ENCODE measurements around the gene C2CD4A. TPM values are rescaled to one million over a fixed set of nuclear protein-coding genes. Genes with fewer than 3 reads are reported as not detected.

C2CD4A gene
- total RNA-seq, 1 donor from 2014 or later = 3.2 TPM

DNA sequence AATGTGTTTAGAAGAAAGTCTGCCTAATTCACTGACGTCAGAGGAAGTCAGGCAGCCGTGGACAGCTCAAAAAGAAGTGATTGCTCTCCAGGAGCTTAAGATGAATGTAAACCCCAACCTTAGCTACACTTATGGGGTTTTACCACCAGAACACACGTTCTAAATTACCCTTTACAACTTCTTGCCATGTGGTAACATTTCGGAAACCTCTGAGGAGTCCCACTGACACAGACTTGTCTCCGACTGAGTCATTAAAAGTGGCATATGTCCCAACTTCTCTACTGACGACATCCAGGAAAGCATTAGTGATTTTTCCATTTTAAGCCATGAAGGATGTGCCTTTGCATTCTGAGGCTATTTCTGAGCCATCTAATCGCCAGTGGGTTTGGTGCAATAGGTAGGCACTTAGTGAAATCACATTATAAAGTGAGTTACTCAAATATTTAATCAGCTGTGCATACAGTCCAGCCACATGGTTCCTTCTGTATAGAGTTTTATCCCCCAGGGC, 32.4 kb downstream of the C2CD4A start:
- peak; percentile 67 to 83 for DNase-seq (ENCODE audit: low read depth in 2 of 2)

DNA sequence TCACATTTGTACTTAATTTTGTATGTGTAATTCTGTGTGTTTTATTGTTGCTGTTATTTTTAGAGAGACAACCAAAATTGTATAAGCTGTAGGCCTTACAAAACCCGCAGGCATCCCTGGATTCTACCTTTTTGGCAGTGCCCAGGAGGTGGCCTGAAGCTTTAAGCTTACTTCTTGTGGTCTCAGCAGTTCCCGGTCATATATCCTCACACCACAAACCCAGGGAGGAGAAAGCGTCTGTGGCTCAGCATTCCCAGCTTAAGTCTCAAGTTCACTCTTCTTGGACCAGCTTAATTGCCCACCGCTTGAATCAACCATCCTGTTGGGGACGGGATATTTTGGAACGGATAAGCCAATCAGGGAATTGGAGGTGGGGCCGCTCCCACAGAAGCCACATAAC, 36.7 kb downstream of the C2CD4A start:
- no peak for DNase-seq (ENCODE audit: low read depth in 2 of 2)

DNA sequence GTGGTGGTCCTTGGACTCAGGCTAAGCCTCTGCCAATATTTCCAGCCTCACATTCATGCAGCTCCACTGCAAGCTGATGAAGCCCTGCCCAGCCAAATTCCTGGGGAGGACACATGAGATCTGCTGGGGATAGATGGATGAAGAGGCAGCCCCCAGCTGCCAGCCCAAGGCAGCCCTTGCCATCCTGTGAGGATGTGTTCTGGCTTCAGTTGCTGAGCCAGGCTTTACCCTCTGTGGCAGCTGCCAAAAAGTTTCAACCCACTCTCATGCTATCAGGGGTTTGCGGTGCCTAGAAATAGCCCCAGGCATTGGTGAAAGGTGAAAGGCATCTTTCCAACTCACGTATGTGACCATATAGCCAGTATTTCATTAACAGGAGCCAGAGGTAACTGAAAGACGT, 37.6 kb downstream of the C2CD4A start:
- DNase-seq (ENCODE audit: low read depth in 2 of 2) = no peak

DNA sequence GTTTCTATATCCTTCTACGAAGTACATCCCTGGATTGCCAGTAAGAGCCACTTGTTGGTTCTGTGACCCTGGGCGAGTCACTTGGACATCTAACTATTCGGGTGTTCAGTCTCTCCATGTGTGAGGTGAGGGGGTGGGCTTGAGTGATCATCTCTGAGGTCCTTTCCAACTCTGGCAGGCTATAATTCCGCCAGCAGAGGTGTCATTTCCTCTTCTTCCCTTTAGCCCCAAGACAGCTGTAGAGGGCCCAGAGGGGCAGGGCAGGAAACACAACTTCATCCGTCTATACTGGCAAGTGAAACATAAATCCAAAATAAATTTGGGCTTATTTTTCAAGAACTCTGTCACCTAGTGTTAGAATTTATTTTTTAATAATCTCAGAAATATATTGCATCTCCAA, 38.1 kb downstream of the C2CD4A start:
- DNase-seq (ENCODE audit: low read depth in 2 of 2) = no peak

DNA sequence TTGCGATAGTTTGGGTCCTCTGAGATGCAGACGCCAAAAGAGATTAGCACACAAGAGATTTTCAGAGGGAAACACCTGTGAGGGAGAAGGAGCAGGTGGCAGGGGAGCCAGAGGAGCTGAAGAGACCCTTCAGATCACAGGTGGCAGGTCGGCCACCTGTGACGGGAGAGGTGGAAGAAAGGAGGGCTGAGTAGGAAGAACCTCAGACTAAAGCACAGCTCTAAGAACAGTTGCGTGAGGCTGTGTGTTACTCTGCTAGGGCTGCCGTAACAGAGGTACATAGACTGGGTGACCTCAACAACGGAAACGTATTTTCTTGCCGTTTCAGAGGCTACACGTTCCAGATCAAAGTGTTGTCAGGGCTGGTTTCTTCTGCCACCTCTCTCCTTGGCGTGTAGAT, 38.5 kb downstream of the C2CD4A start:
- no peak for DNase-seq (ENCODE audit: low read depth in 2 of 2)

DNA sequence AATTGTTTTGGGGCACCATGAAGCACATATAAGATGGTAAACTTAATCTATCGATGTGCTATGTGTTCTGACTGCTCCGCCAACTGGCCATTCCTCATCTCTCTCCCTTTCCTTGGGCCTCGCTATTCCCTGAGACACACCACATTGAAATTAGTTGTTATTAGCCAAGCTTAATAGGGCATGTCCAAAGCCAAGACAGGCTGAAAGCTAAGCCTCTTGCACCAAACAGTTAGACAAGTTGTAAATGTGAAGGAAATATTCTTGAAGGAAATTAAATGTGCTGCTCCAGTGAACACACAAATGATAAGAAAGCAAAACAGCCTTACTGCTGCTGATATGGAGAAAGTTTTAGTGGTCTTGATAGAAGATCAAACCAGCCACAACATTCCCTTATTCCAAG, 39.3 kb downstream of the C2CD4A start:
- DNase-seq (ENCODE audit: low read depth in 2 of 2) = no peak

DNA sequence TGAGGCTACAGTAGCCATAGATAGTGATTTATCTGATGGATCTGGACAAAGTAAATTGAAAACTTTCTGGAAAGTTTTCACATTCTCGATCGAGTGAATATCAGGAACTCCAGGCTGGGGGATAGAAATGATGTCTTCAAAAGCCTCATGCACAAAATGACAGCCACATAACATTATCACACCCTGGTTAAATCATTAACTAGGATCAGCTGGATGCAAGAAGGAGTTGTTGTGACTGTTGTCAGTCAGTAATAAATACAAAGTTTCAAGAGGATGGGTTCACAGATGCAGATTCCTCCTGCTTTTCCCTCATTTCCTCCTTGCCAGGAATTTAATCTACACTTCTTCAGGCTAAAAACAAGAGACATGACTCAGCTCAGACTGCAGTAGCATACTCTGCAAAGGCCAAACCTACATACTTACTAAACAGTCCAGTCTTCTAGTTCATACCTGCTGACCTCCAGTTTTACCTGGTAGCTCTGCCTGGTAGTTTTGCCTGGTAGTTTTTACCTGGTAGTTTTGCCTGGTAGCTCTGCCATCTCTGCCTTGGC, 40.9 kb downstream of the C2CD4A start:
- DNase-seq (ENCODE audit: low read depth in 2 of 2) = peak in 1 of 2 donors; percentile 53

DNA sequence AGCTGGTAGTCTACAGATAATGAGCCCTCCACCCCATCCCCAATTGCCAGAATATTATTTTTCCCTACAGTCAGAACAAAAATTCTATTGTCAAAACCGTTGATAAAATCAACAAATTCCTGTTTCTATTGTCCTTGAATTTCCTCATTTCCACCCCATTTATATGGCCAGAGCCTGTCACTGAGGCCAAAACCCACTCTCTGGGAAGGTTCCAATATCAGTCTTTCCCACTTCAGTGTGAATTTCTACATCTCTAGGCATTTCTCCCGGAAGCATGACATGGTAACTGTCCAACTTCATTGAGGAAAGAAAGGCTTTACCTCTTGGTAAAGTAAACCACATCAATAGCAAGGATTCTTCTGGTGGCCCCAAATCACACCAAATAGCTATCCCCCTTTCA, 41.6 kb downstream of the C2CD4A start:
- peak; percentile 75 to 77 for DNase-seq (ENCODE audit: low read depth in 2 of 2)

DNA sequence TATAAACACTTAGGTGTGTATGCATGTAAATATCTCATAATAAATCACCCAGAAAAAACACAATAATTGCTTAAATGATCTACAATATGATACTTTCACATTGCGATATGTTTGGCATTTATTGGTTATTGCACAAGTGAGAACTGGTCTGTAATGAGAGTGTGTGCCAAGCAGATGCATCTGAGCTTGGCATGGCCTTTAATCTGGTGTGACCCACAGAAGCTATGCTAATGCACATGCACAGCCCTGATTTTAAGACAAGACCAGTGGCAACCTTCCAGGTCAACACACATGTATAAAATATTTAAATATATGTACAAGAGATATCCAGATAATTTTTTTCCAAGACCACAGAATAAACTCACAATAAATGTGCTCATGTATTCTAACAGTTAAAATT, 42.7 kb downstream of the C2CD4A start:
- DNase-seq (ENCODE audit: low read depth in 2 of 2) = no peak

DNA sequence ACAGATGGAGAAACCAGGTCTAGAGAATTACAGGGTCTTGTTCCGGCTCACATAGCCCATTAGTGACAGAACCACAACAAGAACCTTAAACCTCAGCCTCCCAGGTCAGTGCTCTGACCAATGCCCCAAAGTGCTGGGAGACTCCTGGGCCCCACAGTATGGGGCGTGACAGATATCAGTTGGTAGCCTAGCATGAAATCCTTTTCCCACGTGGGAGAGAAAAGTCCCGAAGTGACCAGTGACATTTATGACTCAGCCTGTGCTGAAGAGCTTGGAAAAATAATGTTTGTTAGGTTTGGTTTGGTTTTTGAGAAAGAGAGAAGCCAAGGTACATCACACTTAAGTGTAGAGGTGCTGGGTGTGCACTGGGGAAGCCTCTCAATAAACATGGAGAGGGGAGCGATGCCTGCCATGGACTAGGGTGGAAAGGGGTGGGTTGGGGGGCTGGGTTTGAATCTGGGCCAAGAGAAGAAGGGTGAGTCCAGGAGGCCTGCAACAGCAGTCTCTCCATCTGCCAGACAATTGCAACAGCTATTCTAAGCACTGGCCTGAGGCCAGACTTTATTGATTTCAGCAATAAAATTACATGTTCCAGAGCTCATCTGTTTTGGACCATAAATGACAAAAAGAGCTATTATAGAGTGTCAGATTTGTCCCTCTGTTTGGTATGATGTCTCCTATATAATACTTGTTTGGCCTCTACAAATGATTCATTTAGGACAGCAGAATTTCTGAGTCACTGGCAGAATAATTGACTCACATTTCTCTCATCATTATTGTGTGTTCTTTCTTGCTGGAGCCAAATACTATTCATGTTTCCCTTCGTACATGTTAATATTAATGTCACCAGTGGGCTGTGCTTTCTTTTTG, 43.4 kb downstream of the C2CD4A start:
- DNase-seq (ENCODE audit: low read depth in 2 of 2) = peak; percentile 96

DNA sequence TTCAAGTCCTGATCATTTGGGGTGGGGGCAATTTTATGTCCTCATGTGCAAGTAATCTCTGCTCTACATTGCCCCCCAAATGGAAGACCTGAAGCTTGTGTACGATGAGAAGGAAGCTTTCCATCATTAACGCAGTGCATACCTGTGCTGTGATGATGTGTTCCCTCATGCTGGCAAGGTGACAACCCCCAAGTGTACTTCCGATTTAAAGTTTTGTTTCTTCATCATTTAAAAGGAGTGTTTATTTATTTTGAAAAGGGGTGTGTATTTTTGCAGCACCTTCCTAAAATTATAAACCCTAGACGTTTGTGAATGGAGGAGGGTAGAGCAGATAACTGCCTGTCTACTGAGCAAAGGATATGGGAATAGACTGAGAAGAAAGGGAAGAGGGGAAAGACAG, 45.3 kb downstream of the C2CD4A start:
- DNase-seq (ENCODE audit: low read depth in 2 of 2) = no peak

DNA sequence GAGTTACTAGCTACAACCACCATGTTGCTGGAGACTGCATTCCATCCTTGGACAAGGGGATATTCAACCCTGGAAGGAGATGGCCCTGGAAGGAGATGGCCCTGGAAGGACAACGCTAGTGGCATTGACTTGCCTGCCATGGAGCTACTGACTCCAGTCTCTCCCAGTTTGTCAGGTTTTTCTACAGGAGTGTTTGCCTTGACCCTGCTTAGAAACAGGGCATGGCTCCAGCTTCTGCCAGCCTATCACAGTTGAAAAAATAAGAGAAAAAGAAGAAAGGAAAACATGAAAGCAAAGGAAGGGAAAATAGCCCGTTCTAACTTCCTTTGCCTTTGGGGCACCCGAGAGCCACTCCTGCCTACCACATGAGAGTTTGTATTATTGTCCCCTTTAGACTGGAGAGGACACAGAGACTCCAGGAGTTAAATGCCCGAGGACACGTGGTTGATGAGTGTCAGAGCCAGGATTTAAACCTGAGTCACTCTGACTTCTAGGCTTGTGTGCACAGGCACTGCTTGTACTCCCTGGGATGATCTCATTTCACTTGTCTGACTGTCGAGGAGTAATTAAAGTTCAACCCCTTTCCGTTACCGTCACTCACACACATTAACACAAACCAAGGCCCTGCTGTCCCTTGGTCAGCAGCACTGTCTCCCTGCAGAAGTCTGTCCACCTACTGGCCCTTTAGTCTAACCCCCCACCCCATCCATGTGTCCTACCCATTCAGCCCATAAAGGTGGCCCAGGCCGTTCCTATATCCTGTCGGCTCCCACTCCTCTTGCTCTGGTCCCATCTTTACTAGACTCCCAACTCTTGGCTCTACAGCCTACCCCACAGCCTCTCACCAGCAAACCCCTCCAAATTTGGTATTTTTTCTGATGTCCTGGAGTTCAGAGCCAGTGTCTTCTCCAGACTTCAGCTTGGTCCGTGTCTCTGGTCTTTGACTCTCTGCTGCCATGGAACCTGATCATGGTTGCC, 46.1 kb downstream of the C2CD4A start:
- DNase-seq (ENCODE audit: low read depth in 2 of 2) = peak; percentile 45 to 91

DNA sequence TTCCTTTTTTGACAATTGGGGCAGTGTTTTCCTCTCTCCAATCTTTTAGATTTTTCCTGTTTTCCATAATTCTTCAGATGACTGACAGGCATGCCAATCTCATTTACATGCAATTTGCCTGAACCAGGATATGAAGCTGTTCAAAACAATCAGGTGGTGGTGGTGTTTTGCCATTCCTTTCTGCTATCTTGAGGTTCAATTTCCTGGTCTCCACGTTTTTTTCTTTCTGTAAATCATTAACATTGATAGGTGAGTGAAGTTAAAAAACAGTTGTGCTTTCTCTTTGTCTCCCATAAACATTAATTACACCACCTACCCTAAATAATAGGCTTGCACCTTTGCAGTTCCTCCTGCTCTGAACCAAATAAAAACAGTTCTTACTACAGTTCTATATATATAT, 49.1 kb downstream of the C2CD4A start:
- DNase-seq (ENCODE audit: low read depth in 2 of 2) = no peak

DNA sequence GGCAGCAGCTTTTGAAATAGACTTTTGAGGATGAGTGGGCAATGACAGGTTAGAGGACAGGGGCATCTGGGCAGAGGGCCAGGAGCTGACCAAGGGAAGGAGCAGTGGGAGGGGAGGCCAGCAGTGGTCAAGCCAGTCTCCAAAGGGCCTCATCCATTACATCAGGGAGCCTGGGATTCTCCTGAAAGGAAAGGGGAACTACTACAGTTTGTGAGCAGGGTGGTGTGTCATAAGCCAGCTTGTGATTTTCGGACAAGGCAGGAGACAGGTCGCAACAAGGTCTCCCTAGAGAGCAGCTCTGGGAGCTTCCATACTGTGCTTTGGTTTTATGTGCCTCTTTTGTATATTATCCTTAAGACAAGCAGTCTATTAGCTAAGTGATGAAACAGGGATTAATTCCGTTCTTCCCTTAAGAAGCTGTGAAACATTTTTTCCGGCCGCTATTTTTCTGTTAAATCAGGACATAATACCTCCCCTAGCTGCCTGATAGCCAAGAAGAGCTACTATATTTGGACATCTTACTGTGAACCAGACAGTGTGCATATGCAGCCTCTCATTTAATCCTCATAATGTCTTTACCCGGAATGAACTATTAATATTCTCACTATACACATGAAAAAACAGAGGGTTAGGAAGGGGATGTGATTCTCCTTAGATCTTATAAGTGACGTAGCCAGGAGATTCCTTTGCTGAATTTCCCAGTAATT, 51.9 kb downstream of the C2CD4A start:
- peak in 1 of 2 donors; percentile 70 for DNase-seq (ENCODE audit: low read depth in 2 of 2)

DNA sequence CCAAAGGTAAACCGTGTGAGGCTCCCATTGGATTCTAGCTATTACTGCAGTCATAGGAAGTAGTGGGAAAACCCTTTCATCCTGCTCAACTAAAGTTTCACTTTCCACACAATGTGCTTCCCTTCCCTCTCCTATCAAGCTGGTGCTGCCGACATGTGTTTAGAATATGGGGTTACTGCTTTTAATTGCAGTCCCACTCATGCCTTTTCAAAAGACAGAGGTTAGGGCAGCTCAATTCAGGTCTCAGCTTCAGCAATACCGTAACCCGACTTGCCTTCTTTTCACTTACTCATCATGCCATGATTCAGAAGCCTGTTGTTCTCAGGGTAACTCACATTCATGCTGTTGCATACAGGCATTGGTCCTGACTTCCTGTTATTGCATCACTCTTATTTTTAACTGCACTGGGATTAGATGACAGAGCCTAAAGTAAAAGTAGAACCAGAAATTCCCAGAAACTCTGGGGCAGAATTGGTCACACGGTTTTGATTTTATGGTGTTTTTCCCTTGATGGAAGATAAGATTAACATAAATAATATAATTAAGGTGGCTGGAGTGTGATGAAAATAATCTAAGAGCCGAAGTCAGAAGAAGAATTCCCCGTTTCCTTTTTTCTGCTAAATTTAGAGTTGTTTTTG, 52.6 kb downstream of the C2CD4A start:
- DNase-seq (ENCODE audit: low read depth in 2 of 2) = peak; percentile 91 to 98

DNA sequence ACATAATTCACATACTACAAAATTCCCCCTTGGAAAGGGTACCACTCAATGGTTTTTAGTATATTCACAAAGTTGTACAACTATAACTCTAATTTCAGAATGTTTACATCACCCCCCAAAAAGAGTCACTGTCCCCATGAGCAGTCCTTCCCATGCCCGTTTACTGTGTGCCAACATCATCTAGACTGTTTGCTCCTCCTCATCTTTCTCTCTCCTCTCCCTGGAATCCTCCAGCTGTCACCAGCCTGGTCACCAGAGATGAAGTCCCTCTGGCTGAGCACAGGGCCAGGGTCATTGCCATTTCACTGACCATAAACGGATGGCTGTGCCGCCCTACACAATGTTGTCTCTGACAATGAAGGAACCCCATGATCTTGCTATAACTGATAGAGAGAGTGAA, 53.1 kb downstream of the C2CD4A start:
- no peak for DNase-seq (ENCODE audit: low read depth in 2 of 2)
